Gastrocnemius medialis (tissue), 4 donors: Measurements from ENCODE around the gene ALKBH1. TPM values are rescaled to one million over a fixed set of nuclear protein-coding genes. Genes with fewer than 3 reads are reported as not detected.

Experiments
- ATAC-seq, 2 donors: fragments of 150-250 bp; one replicate each; pipeline ENCODE4 v1.9.1; 2016
- DNase-seq, 2 donors: peaks; one replicate each; pipeline ENCODE4 v3.0.0-alpha.2; 2019
- H3K27ac ChIP-seq, 4 donors: fragments of 200-600 bp; sonication (generic); 1 replicate in 1 of 4; 2 replicates in 3 of 4; pipeline ENCODE4 v1.5.1; 2016 to 2018; ENCODE audit warnings: mild to moderate bottlenecking in 2 of 4, moderate library complexity in 1 of 4
- H3K27me3 ChIP-seq, 3 donors: fragments of 200-600 bp; sonication (generic) in 2 of 3; 1 replicate in 1 of 3; 2 replicates in 2 of 3; pipeline versions ENCODE4 v1.5.1 to v1.6.0; 2016 to 2019; ENCODE audit warnings: mild to moderate bottlenecking in 1 of 3, moderate library complexity in 1 of 3
- H3K36me3 ChIP-seq, 2 donors: fragments of 200-600 bp; sonication (generic) in 1 of 2; one replicate each; pipeline ENCODE4 v1.5.1; 2017 to 2018
- H3K4me1 ChIP-seq, 2 donors: fragments of 200-600 bp; sonication (generic) in 1 of 2; one replicate each; pipeline ENCODE4 v1.5.1; 2016 to 2017; ENCODE audit warnings: mild to moderate bottlenecking in 2 of 2
- H3K4me3 ChIP-seq, 4 donors: fragments of 200-600 bp; sonication (generic) in 3 of 4; 1 replicate in 1 of 4; 2 replicates in 3 of 4; pipeline ENCODE4 v1.5.1; 2016 to 2019; ENCODE audit warnings: mild to moderate bottlenecking in 2 of 4
- H3K9me3 ChIP-seq, 3 donors: fragments of 200-600 bp; sonication (generic) in 2 of 3; 1 replicate in 1 of 3; 2 replicates in 2 of 3; pipeline ENCODE4 v1.5.1; 2016 to 2019
- CTCF ChIP-seq, 5 experiments: fragments of 450-650 bp in 3 of 5; fragments of 200-600 bp in 2 of 5; sonication (generic) in 2 of 5; IDR thresholded peaks in 4 of 5; conservative IDR thresholded peaks in 1 of 5; 1 replicate in 4 of 5; 2 replicates in 1 of 5; pipeline ENCODE4 v1.5.1; 2016 to 2019; ENCODE audit warnings: antibody characterized with exemption in 5 of 5, mild to moderate bottlenecking in 3 of 5, moderate library complexity in 3 of 5
- POLR2A ChIP-seq, 2 donors: fragments of 450-650 bp; IDR thresholded peaks; one replicate each; pipeline ENCODE4 v1.6.1; 2017; ENCODE audit warnings: antibody characterized with exemption in 2 of 2, mild to moderate bottlenecking in 2 of 2, moderate library complexity in 2 of 2
- in situ Hi-C, 4 donors: fragments of 200-750 bp; cut with MboI; loops; one replicate each; pipeline versions ENCODE4 v1.15.0 to v1.8.0; 2017; ENCODE audit warnings: low sequenced_read_pairs in 4 of 4
- intact Hi-C: fragments of 100-400 bp; cut with DNase I; formaldehyde crosslinking; loops from one replicate; pipeline ENCODE4 v1.15.1; 2023; ENCODE audit warnings: low total_unique reads
- total RNA-seq, 4 donors: library from RNA; depleted of rRNA; stranded (reverse); fragments of >200 nt; gene quantifications; one replicate each; pipeline versions ENCODE4 v1.1.0 to v1.2.3, GENCODE V29; 2016

ALKBH1 gene
- total RNA-seq, 4 donors from 2014 or later: 12.2 to 16.2 (median 13.6) TPM

GRCh38 chr14:77722301-77722700 is 14.5 kb upstream of the ALKBH1 start:
- in situ Hi-C loops: loop anchor here in 3 of 4 donors (25.0 kb wide), 1 partner anchor 260 kb away; the partner anchor contains the start of genes AHSA1 (in 3 of the 3) and VIPAS39 (in 3 of the 3)

GRCh38 chr14:77721437-77721836 is 13.6 kb upstream of the ALKBH1 start:
- Histone ChIP-seq H3K4me3 (no peak overlapping the region), H3K36me3 (peaks cover 0 to 99% of the 10 kb centered on the region in 2 donors), H3K27me3 (no peaks in the 10 kb centered on the region), H3K27ac (no peak overlapping the region), H3K9me3 (no peaks in the 10 kb centered on the region), H3K4me1 (no peaks in the 10 kb centered on the region)
- in situ Hi-C loops (loop anchor here in 3 of 4 donors (25.0 kb wide), 1 partner anchor 259 kb away; the partner anchor contains the start of genes AHSA1 (in 3 of the 3) and VIPAS39 (in 3 of the 3)), intact Hi-C loops (no loop called here)
- no peak for TF ChIP-seq CTCF (IDR thresholded peaks at IDR 0.05 in 4 of 5, conservative IDR thresholded peaks at IDR 0.05 in 1 of 5)
- no peak for TF ChIP-seq POLR2A (IDR thresholded peaks at IDR 0.05)
- ATAC-seq (no peak), DNase-seq (no peak)

More at GRCh38 chr14:77722301-77722700, 14.5 kb upstream of the ALKBH1 start:
- no peaks in the 10 kb centered on the region for H3K4me1 ChIP-seq
- ATAC-seq (no peak), DNase-seq (no peak)
- peaks cover 2 to 99% of the 10 kb centered on the region in 2 donors for H3K36me3 ChIP-seq
- no peak for TF ChIP-seq POLR2A (IDR thresholded peaks at IDR 0.05)
- no peak for TF ChIP-seq CTCF (IDR thresholded peaks at IDR 0.05 in 4 of 5, conservative IDR thresholded peaks at IDR 0.05 in 1 of 5)
- H3K27ac ChIP-seq: no peak overlapping the region
- no peaks in the 10 kb centered on the region for H3K9me3 ChIP-seq
- H3K27me3 ChIP-seq: no peaks in the 10 kb centered on the region
- intact Hi-C loops: no loop called here
- no peak overlapping the region for H3K4me3 ChIP-seq

GRCh38 chr14:77717608-77718305 is 9.9 kb upstream of the ALKBH1 start:
- in situ Hi-C loops: loop anchor here in 3 of 4 donors (25.0 kb wide), 1 partner anchor 255 kb away; the partner anchor contains the start of genes AHSA1 (in 3 of the 3) and VIPAS39 (in 3 of the 3)
- intact Hi-C loops: no loop called here
- H3K36me3 ChIP-seq: peaks cover 0 to 94% of the 10 kb centered on the region in 2 donors
- no peaks in the 10 kb centered on the region for H3K27me3 ChIP-seq
- H3K9me3 ChIP-seq: no peaks in the 10 kb centered on the region
- no peak overlapping the region for H3K27ac ChIP-seq
- H3K4me3 ChIP-seq: no peak overlapping the region
- ATAC-seq (no peak), DNase-seq (no peak)
- TF ChIP-seq CTCF (IDR thresholded peaks at IDR 0.05 in 4 of 5, conservative IDR thresholded peaks at IDR 0.05 in 1 of 5) (no peak), POLR2A (IDR thresholded peaks at IDR 0.05) (no peak)
- peaks cover 0 to 3% of the 10 kb centered on the region in 2 donors for H3K4me1 ChIP-seq

GRCh38 chr14:77714926-77715325 is 7.1 kb upstream of the ALKBH1 start:
- Histone ChIP-seq H3K4me3 (no peak overlapping the region), H3K9me3 (no peaks in the 10 kb centered on the region), H3K27ac (no peak overlapping the region), H3K36me3 (peaks cover 0 to 87% of the 10 kb centered on the region in 2 donors), H3K4me1 (peaks cover 6 to 7% of the 10 kb centered on the region in 2 donors), H3K27me3 (no peaks in the 10 kb centered on the region)
- in situ Hi-C loops: loop anchor here in 3 of 4 donors (25.0 kb wide), 1 partner anchor 253 kb away; the partner anchor contains the start of genes AHSA1 (in 3 of the 3) and VIPAS39 (in 3 of the 3)
- DNase-seq: no peak
- intact Hi-C loops: no loop called here
- TF ChIP-seq CTCF (IDR thresholded peaks at IDR 0.05 in 4 of 5, conservative IDR thresholded peaks at IDR 0.05 in 1 of 5): no peak
- TF ChIP-seq POLR2A (IDR thresholded peaks at IDR 0.05): no peak
- no peak for ATAC-seq
